Astrocyte of the cerebellum (primary cell): ENCODE measurements around the gene LIPA.

Experiments
- DNase-seq: peaks from one replicate; pipeline ENCODE4 v3.0.0-alpha.2; 2011; ENCODE audit warnings: low read depth
- H3K4me3 ChIP-seq: 2 replicates; pipeline ENCODE4 v1.5.1; 2011; ENCODE audit warnings: mild to moderate bottlenecking, low read depth, low read length, moderate library complexity
- in situ Hi-C: cut with HindIII; loops from 2 replicates; pipeline ENCODE4 v1.10.0; 2017; ENCODE audit warnings: low sequenced_read_pairs
- TF ChIP-seq, protein P1 (sequence below): IDR thresholded peaks from 2 replicates; pipeline ENCODE4 v1.5.1; 2012; ENCODE audit warnings: low read length, low read depth, moderate library complexity, mild to moderate bottlenecking; ENCODE audit errors: missing control alignments

Gene LIPA

GRCh38 chr10:89251409-89252224, at the start of gene LIPA:
LIPA (minus strand) TSS chr10:89251775; CDS start chr10:89247648, 4,127 bp downstream.
- TF ChIP-seq, protein P1, sequence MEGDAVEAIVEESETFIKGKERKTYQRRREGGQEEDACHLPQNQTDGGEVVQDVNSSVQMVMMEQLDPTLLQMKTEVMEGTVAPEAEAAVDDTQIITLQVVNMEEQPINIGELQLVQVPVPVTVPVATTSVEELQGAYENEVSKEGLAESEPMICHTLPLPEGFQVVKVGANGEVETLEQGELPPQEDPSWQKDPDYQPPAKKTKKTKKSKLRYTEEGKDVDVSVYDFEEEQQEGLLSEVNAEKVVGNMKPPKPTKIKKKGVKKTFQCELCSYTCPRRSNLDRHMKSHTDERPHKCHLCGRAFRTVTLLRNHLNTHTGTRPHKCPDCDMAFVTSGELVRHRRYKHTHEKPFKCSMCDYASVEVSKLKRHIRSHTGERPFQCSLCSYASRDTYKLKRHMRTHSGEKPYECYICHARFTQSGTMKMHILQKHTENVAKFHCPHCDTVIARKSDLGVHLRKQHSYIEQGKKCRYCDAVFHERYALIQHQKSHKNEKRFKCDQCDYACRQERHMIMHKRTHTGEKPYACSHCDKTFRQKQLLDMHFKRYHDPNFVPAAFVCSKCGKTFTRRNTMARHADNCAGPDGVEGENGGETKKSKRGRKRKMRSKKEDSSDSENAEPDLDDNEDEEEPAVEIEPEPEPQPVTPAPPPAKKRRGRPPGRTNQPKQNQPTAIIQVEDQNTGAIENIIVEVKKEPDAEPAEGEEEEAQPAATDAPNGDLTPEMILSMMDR, result no peak
- in situ Hi-C loops, result no loop called here
- peak within 1 kb of the TSS; percentile 96 for H3K4me3 ChIP-seq
- peak; percentile 92 for DNase-seq

- no peak for DNase-seq
- TF ChIP-seq, protein P1, result no peak
- in situ Hi-C loops, result no loop called here
- H3K4me3 ChIP-seq, result peak overlapping the region; percentile 45
Observed at GRCh38 chr10:89301232-89301631, 49.7 kb upstream of the LIPA start.

- H3K4me3 ChIP-seq, result no peak overlapping the region
- in situ Hi-C loops, result no loop called here
- no peak for DNase-seq
- TF ChIP-seq, protein P1, result no peak
Observed at GRCh38 chr10:89299031-89299430, 47.5 kb upstream of the LIPA start.

DNA sequence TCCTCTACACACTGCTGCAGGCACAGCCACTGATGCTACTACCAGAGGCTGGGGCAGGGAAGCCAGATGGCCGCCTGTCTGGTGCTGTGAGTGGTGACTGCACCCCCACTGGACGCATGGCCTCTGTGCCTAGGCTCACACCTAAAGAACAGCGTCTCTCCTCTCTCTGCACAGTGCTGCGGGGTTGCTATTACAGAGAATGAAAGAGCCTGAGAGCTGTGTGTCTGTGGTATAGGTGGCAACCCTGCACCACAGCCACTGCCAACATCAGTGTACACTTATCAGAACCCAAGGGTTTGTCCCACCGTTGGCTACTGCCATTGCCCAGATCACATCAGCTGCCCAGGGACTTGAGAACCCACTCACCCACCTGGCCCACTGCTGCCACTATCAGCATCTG, 46.2 kb upstream of the LIPA start:
- no peak for DNase-seq
- TF ChIP-seq, protein P1, result no peak
- H3K4me3 ChIP-seq, result no peak overlapping the region
- in situ Hi-C loops, result no loop called here

GRCh38 chr10:89297356-89297755, 45.8 kb upstream of the LIPA start:
- DNase-seq, result no peak
- TF ChIP-seq, protein P1, result no peak
- in situ Hi-C loops, result no loop called here
- H3K4me3 ChIP-seq, result no peak overlapping the region

DNA sequence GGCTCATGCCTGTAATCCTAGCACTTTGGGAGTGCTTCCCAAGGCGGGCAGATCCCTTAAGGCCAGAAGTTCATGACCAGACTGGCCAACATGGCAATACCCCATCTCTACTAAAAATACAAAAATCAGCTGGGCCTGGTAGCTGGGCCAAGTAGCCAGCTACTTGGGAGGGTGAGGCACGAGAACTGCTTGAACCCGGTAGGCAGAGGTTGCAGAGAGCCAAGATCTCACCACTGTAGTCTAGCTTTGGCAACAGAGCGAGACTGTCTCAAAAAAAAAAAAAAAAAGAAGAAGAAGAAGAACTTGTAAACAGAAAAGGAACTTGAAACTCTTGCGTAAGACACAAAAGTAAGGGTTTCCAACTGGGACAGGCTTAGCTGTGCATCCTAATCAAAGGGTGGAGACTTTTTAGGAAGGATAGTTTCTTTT, 44.7 kb upstream of the LIPA start:
- TF ChIP-seq, protein P1, result no peak
- no peak overlapping the region for H3K4me3 ChIP-seq
- in situ Hi-C loops, result no loop called here
- DNase-seq, result no peak
